Body of pancreas (tissue), 4 donors: ENCODE results near the gene PRKCB.

Source experiments
- CTCF ChIP-seq, 7 experiments: fragments of 450-650 bp in 4 of 7; fragments of 200-600 bp in 3 of 7; sonication (generic) in 3 of 7; IDR thresholded peaks; one replicate each; pipeline ENCODE4 v1.5.1; 2016 to 2019; ENCODE audit warnings: antibody characterized with exemption in 7 of 7
- POLR2A ChIP-seq, 3 donors: fragments of 450-650 bp; IDR thresholded peaks; one replicate each; pipeline ENCODE4 v1.6.1; 2016; ENCODE audit warnings: antibody characterized with exemption in 3 of 3, mild to moderate bottlenecking in 2 of 3

GRCh38 chr16:24053099-24053946 is 217.5 kb downstream of the PRKCB start:
- no peak for TF ChIP-seq CTCF (IDR thresholded peaks at IDR 0.05)
- no peak for TF ChIP-seq POLR2A (IDR thresholded peaks at IDR 0.05)
